ENCODE measurements around the gene CYP4F12.
"Not testable (repeated sequence)": the region's sequence is repeated elsewhere in the genome, so short reads cannot be mapped to it uniquely, and the experiment has no call there.

The CYP4F12 gene

GRCh38 chr19:15672580-15673175 is at the start of gene CYP4F12:
CYP4F12 (plus strand) TSS chr19:15673087; CDS start chr19:15673530, 443 bp downstream.
- DNase-seq, result peak; percentile 36

GRCh38 chr19:15623711-15624318 is 49.1 kb upstream of the CYP4F12 start:
- no peak for DNase-seq

GRCh38 chr19:15628236-15629002 is 44.5 kb upstream of the CYP4F12 start:
- no peak for DNase-seq

GRCh38 chr19:15629003-15629880 is 43.6 kb upstream of the CYP4F12 start:
- DNase-seq, result peak; percentile 85

- peak; percentile 21 for DNase-seq
Measured at GRCh38 chr19:15631817-15632216, 41.1 kb upstream of the CYP4F12 start.

GRCh38 chr19:15633082-15633835 is 39.6 kb upstream of the CYP4F12 start:
- DNase-seq, result no peak

GRCh38 chr19:15634105-15634504 is 38.8 kb upstream of the CYP4F12 start:
- no peak for DNase-seq

GRCh38 chr19:15635016-15635805 is 37.7 kb upstream of the CYP4F12 start:
- no peak for DNase-seq

- no peak for DNase-seq
Measured at GRCh38 chr19:15636026-15636425, 36.9 kb upstream of the CYP4F12 start.

- DNase-seq, result no peak
Measured at GRCh38 chr19:15639596-15639995, 33.3 kb upstream of the CYP4F12 start.

GRCh38 chr19:15640294-15640903 is 32.5 kb upstream of the CYP4F12 start, which contains the start of gene CYP4F3:
CYP4F3 (plus strand) TSS chr19:15640897; CDS start chr19:15641416, 519 bp downstream.
- DNase-seq, result no peak

- DNase-seq, result no peak
Measured at GRCh38 chr19:15640904-15641597, 31.8 kb upstream of the CYP4F12 start.

- DNase-seq, result no peak
Measured at GRCh38 chr19:15641901-15642491, 30.9 kb upstream of the CYP4F12 start.

GRCh38 chr19:15642807-15643206 is 30.1 kb upstream of the CYP4F12 start:
- no peak for DNase-seq

GRCh38 chr19:15643387-15643786 is 29.5 kb upstream of the CYP4F12 start:
- no peak for DNase-seq

GRCh38 chr19:15644066-15644741 is 28.7 kb upstream of the CYP4F12 start:
- no peak for DNase-seq

- no peak for DNase-seq
Measured at GRCh38 chr19:15644816-15645215, 28.1 kb upstream of the CYP4F12 start.

- DNase-seq, result no peak
Measured at GRCh38 chr19:15649526-15649925, 23.4 kb upstream of the CYP4F12 start.

- DNase-seq, result not testable (repeated sequence)
Measured at GRCh38 chr19:15650123-15650522, 22.8 kb upstream of the CYP4F12 start.

All from CD4-positive, alpha-beta T cell treated with Interleukin-21 for 1 hour (primary cell).